GM10266 (cell line): ENCODE measurements around the gene GAP43.

Experiments used
- DNase-seq: peaks from one replicate; pipeline ENCODE4 v3.0.0; 2012; ENCODE audit errors: extremely low spot score
- CTCF ChIP-seq: IDR thresholded peaks from 2 replicates; pipeline ENCODE4 v1.5.1; 2012; ENCODE audit warnings: mild to moderate bottlenecking, low read depth; ENCODE audit not compliant: control insufficient read depth, insufficient read depth; ENCODE audit errors: missing control alignments

The GAP43 gene

GRCh38 chr3:115704661-115705338 lies 81.5 kb downstream of the GAP43 start:
- DNase-seq: no peak
- TF ChIP-seq CTCF: no peak

GRCh38 chr3:115706311-115706829 lies 83.1 kb downstream of the GAP43 start:
- DNase-seq: no peak
- TF ChIP-seq CTCF: no peak

GRCh38 chr3:115708540-115708939 lies 85.2 kb downstream of the GAP43 start:
- TF ChIP-seq CTCF: no peak
- DNase-seq: no peak

GRCh38 chr3:115709093-115709492 lies 85.8 kb downstream of the GAP43 start:
- DNase-seq: no peak
- TF ChIP-seq CTCF: no peak

GRCh38 chr3:115709931-115710330 lies 86.6 kb downstream of the GAP43 start:
- DNase-seq: no peak
- no peak for TF ChIP-seq CTCF

- DNase-seq: no peak
- no peak for TF ChIP-seq CTCF
Measured at GRCh38 chr3:115710799-115711198, 87.5 kb downstream of the GAP43 start.

GRCh38 chr3:115712871-115713270 lies 89.6 kb downstream of the GAP43 start:
- TF ChIP-seq CTCF: no peak
- no peak for DNase-seq
